HCT116 (cell line): Measurements from ENCODE around the gene CCDC112.

Experiments used
- CBX3 ChIP-seq: IDR thresholded peaks from 2 replicates; pipeline ENCODE4 v1.6.1; 2012; ENCODE audit warnings: low read depth
- CTCF ChIP-seq, 3 experiments: fragments of 200-600 bp in 1 of 3; sonication (generic) in 1 of 3; IDR thresholded peaks in 2 of 3; conservative IDR thresholded peaks in 1 of 3; 2 replicates each; pipeline ENCODE4 v1.5.1; 2012 to 2017; ENCODE audit warnings: low read depth in 2 of 3, low read length in 2 of 3, antibody characterized with exemption in 1 of 3, borderline replicate concordance in 1 of 3, control low read depth in 1 of 3, mild to moderate bottlenecking in 1 of 3, mixed read lengths in 1 of 3, mixed run types in 1 of 3, moderate library complexity in 1 of 3; ENCODE audit not compliant: insufficient read depth in 1 of 3
- ELF1 ChIP-seq: IDR thresholded peaks from 2 replicates; pipeline ENCODE4 v1.6.1; 2012; ENCODE audit warnings: low read depth, borderline replicate concordance
- EZH2 ChIP-seq: fragments of 200-600 bp; sonication (generic); IDR thresholded peaks from 2 replicates; pipeline ENCODE4 v1.6.1; 2017; ENCODE audit warnings: antibody characterized with exemption, mixed run types
- EZH2phosphoT487 ChIP-seq: fragments of 200-600 bp; IDR thresholded peaks from 2 replicates; pipeline ENCODE4 v1.6.1; 2018; ENCODE audit warnings: antibody characterized with exemption, borderline replicate concordance
- JUND ChIP-seq: IDR thresholded peaks from 2 replicates; pipeline ENCODE4 v1.6.1; 2012
- POLR2A ChIP-seq: IDR thresholded peaks from 2 replicates; pipeline ENCODE4 v1.7.0; 2011; ENCODE audit warnings: borderline replicate concordance; ENCODE audit not compliant: insufficient read depth, insufficient read length; ENCODE audit errors: extremely low read depth
- POLR2AphosphoS5 ChIP-seq: IDR thresholded peaks from 2 replicates; pipeline ENCODE4 v1.6.1; 2011; ENCODE audit warnings: mild to moderate bottlenecking, low read depth, low read length, moderate library complexity
- RAD21 ChIP-seq: IDR thresholded peaks from 2 replicates; pipeline ENCODE4 v1.6.1; 2012; ENCODE audit warnings: low read depth, mild to moderate bottlenecking
- REST ChIP-seq: IDR thresholded peaks from 2 replicates; pipeline ENCODE4 v1.6.1; 2012; ENCODE audit warnings: low read depth
- SP1 ChIP-seq: IDR thresholded peaks from 2 replicates; pipeline ENCODE4 v1.6.1; 2012; ENCODE audit warnings: low read depth
- SRF ChIP-seq: IDR thresholded peaks from 2 replicates; pipeline ENCODE4 v1.6.1; 2012; ENCODE audit warnings: low read depth
- ZBTB33 ChIP-seq: IDR thresholded peaks from 2 replicates; pipeline ENCODE4 v1.6.1; 2011; ENCODE audit warnings: mild to moderate bottlenecking, low read length, moderate library complexity; ENCODE audit not compliant: insufficient replicate concordance; ENCODE audit errors: extremely low read depth
- ZNF274 ChIP-seq: fragments of 200-500 bp; sonication (Bioruptor generic); IDR thresholded peaks from 2 replicates; pipeline ENCODE4 v1.6.1; 2014; ENCODE audit warnings: mild to moderate bottlenecking, low read depth, low read length, inconsistent platforms

GRCh38 chr5:115330830-115331229 is 34.4 kb upstream of the CCDC112 start:
- TF ChIP-seq CBX3 (no peak), CTCF (IDR thresholded peaks at IDR 0.05 in 2 of 3, conservative IDR thresholded peaks at IDR 0.05 in 1 of 3; ENCODE audit: borderline replicate concordance in 1 of 3, insufficient read depth in 1 of 3, low read depth in 2 of 3, low read length in 2 of 3) (no peak), POLR2A (no peak), EZH2 (no peak), POLR2AphosphoS5 (no peak), RAD21 (no peak), ELF1 (no peak), REST (no peak), ZBTB33 (no peak), EZH2phosphoT487 (no peak), JUND (no peak), SRF (no peak), SP1 (no peak), ZNF274 (no peak)
